ENCODE measurements around the gene FOXP1.

GRCh38 chr3:71509066-71509465 lies 74.5 kb downstream of the FOXP1 start:
- no peak for TF ChIP-seq CTCF (IDR thresholded peaks at IDR 0.05; ENCODE audit: low read depth, low read length, poor library complexity, severe bottlenecking)
- TF ChIP-seq EZH2phosphoT487 (IDR thresholded peaks at IDR 0.05; ENCODE audit: borderline replicate concordance, low read length): no peak
